Endothelial cell of umbilical vein (primary cell): Measurements from ENCODE around the gene PLD1. TPM values are rescaled to one million over a fixed set of nuclear protein-coding genes. Genes with fewer than 3 reads are reported as not detected.

Experiments used
- BruUV-seq: library from RNA; stranded (reverse); fragments of 400-500 nt; replicated peaks from 2 replicates; lab custom pipeline; 2021; lab: Mats Ljungman, UMichigan
- CTCF ChIA-PET: fragments of 300-600, 350-600 bp; sonication (Branson Sonifier 250); formaldehyde crosslinking; loops from one replicate; lab custom pipeline; 2021; ENCODE audit warnings: antibody characterized with exemption, inconsistent platforms; lab: Charles Lee
- POLR2A ChIA-PET: fragments of 300-600, 350-600 bp; sonication (Branson Sonifier 250); formaldehyde crosslinking; loops from one replicate; lab custom pipeline; 2021; ENCODE audit warnings: antibody characterized with exemption, inconsistent platforms; lab: Charles Lee
- DNase-seq: peaks from one replicate; pipeline ENCODE4 v3.0.0-alpha.2; 2011; ENCODE audit warnings: low read depth, low spot score
- FAIRE-seq: peaks from 2 replicates; lab custom pipeline; 2011; peaks lifted over from hg19 to GRCh38; lab: Jason Lieb, UNC
- H2AFZ ChIP-seq: 2 replicates; pipeline ENCODE4 v1.6.0; 2012; ENCODE audit warnings: low read depth, low read length, control low read depth, inconsistent platforms
- H3K27ac ChIP-seq: 2 replicates; pipeline ENCODE4 v1.5.1; 2011; ENCODE audit warnings: low read depth, mild to moderate bottlenecking, control low read depth, low read length, moderate library complexity; ENCODE audit not compliant: insufficient read depth
- H3K27me3 ChIP-seq, 2 experiments: 2 replicates each; pipeline versions ENCODE4 v1.6.0 to v1.6.1; 2011; ENCODE audit warnings: low read length in 2 of 2, mixed read lengths in 1 of 2; ENCODE audit not compliant: control insufficient read depth in 2 of 2, insufficient read depth in 2 of 2
- H3K36me3 ChIP-seq, 2 experiments: 2 replicates in 1 of 2; 3 replicates in 1 of 2; pipeline ENCODE4 v1.5.1; 2011; ENCODE audit warnings: low read length in 2 of 2, mild to moderate bottlenecking in 1 of 2, moderate library complexity in 1 of 2; ENCODE audit not compliant: control insufficient read depth in 2 of 2, insufficient read depth in 2 of 2; ENCODE audit errors: extremely low read depth in 1 of 2
- H3K4me1 ChIP-seq: 3 replicates; pipeline ENCODE4 v1.5.1; 2011; ENCODE audit warnings: mild to moderate bottlenecking, low read length; ENCODE audit not compliant: control insufficient read depth, insufficient read depth; ENCODE audit errors: extremely low read depth
- H3K4me2 ChIP-seq: 2 replicates; pipeline ENCODE4 v1.6.1; 2011; ENCODE audit warnings: low read length, control low read depth, mixed read lengths; ENCODE audit not compliant: insufficient read depth
- H3K4me3 ChIP-seq, 3 experiments: fragments of 200-600 bp in 1 of 3; sonication (generic), shearing (Covaris generic) in 1 of 3; replicated peaks in 1 of 3; 2 replicates each; pipeline ENCODE4 v1.5.1; 2011 to 2016; ENCODE audit warnings: control low read depth in 3 of 3, low read length in 3 of 3, mild to moderate bottlenecking in 2 of 3, inconsistent platforms in 1 of 3, low read depth in 1 of 3, moderate library complexity in 1 of 3; ENCODE audit not compliant: insufficient read depth in 1 of 3
- H3K79me2 ChIP-seq: 2 replicates; pipeline ENCODE4 v1.6.0; 2012; ENCODE audit warnings: low read length, inconsistent platforms; ENCODE audit not compliant: control insufficient read depth, insufficient read depth
- H3K9ac ChIP-seq: replicated peaks from 2 replicates; pipeline ENCODE3; 2011; ENCODE audit warnings: low read length, control low read depth; ENCODE audit not compliant: insufficient read depth; ENCODE audit errors: extremely low read depth
- H3K9me1 ChIP-seq: replicated peaks from 3 replicates; pipeline ENCODE4 v1.6.0; 2011; ENCODE audit warnings: mild to moderate bottlenecking, low read length; ENCODE audit not compliant: control insufficient read depth, insufficient read depth; ENCODE audit errors: extremely low read depth
- H3K9me3 ChIP-seq: replicated peaks from 2 replicates; pipeline ENCODE4 v1.5.1; 2012; ENCODE audit warnings: low read length, inconsistent platforms; ENCODE audit not compliant: control insufficient read depth, insufficient read depth
- H4K20me1 ChIP-seq: replicated peaks from 2 replicates; pipeline ENCODE3; 2011; ENCODE audit warnings: mild to moderate bottlenecking, low read length; ENCODE audit not compliant: control insufficient read depth, insufficient read depth; ENCODE audit errors: extremely low read depth
- CTCF ChIP-seq, 2 donors: IDR thresholded peaks; 1 replicate in 1 of 2; 2 replicates in 1 of 2; pipeline ENCODE4 v1.5.1; 2011; ENCODE audit warnings: low read length in 2 of 2, mild to moderate bottlenecking in 2 of 2, moderate library complexity in 2 of 2, control low read depth in 1 of 2, inconsistent platforms in 1 of 2, low read depth in 1 of 2; ENCODE audit not compliant: insufficient read depth in 1 of 2; ENCODE audit errors: extremely low read depth in 1 of 2
- EZH2 ChIP-seq: IDR thresholded peaks from 2 replicates; pipeline ENCODE4 v1.6.1; 2012; ENCODE audit warnings: borderline replicate concordance, low read depth, mild to moderate bottlenecking, moderate library complexity, low read length, inconsistent platforms; ENCODE audit not compliant: severe bottlenecking
- FOS ChIP-seq: IDR thresholded peaks from 2 replicates; pipeline ENCODE4 v1.6.1; 2011; ENCODE audit warnings: mild to moderate bottlenecking, low read length, moderate library complexity, borderline replicate concordance; ENCODE audit not compliant: insufficient read depth
- GATA2 ChIP-seq: IDR thresholded peaks from 2 replicates; pipeline ENCODE4 v1.7.0; 2011; ENCODE audit warnings: low read depth, mild to moderate bottlenecking, moderate library complexity, mixed read lengths, low read length; ENCODE audit not compliant: insufficient read length, insufficient read depth
- JUN ChIP-seq: IDR thresholded peaks from 2 replicates; pipeline ENCODE4 v1.6.1; 2011; ENCODE audit warnings: borderline replicate concordance, low read depth; ENCODE audit not compliant: insufficient read length, insufficient read depth
- MAX ChIP-seq: IDR thresholded peaks from 2 replicates; pipeline ENCODE4 v1.6.1; 2011; ENCODE audit not compliant: insufficient read depth, insufficient read length
- MYC ChIP-seq: IDR thresholded peaks from one replicate; pipeline ENCODE4 v1.6.1; 2011; ENCODE audit warnings: mild to moderate bottlenecking, low read depth, low read length
- POLR2A ChIP-seq: IDR thresholded peaks from 2 replicates; pipeline ENCODE4 v1.6.1; 2012; ENCODE audit warnings: low read depth, mild to moderate bottlenecking, control low read depth, low read length
- POLR2AphosphoS5 ChIP-seq: IDR thresholded peaks from 2 replicates; pipeline ENCODE4 v1.6.1; 2012; ENCODE audit warnings: low read depth, mild to moderate bottlenecking, control low read depth, low read length, moderate library complexity; ENCODE audit not compliant: insufficient read depth
- dilution Hi-C: fragments of 300-500 bp; cut with MboI; formaldehyde crosslinking; loops from one replicate; pipeline ENCODE4 v1.15.0; 2019; ENCODE audit warnings: low sequenced_read_pairs; ENCODE audit not compliant: extremely low pct_ligation_motif_present
- intact Hi-C: fragments of 100-400 bp; cut with micrococcal nuclease; formaldehyde crosslinking; loops from one replicate; pipeline ENCODE4 v1.10.0; 2022
- polyA plus RNA-seq, 4 experiments: library from polyadenylated mRNA; depleted of rRNA in 3 of 4; stranded (reverse) in 3 of 4; unstranded in 1 of 4; fragments of >200 nt; gene quantifications; 2 replicates each; pipeline versions ENCODE4 v1.2.1 to v1.2.3, GENCODE V29; 2011 to 2012; ENCODE audit warnings: missing spikeins in 1 of 4
- total RNA-seq: library from RNA; stranded (reverse); gene quantifications from 2 replicates; pipeline ENCODE4 v1.2.3, GENCODE V29; 2021

Gene PLD1
- total and polyA plus RNA-seq, 2 donors (not counting 3 experiments of a cell fraction or from before 2014, with no cell fraction given): 42.0 to 108 TPM

GRCh38 chr3:171837698-171838097, 27.4 kb upstream of the PLD1 start:
- intact Hi-C loops (loop anchor here (1.0 kb wide), 2 partner anchors 26 to 37 kb away; no protein-coding TSS in a partner anchor), dilution Hi-C loops (no loop called here)
- H3K27ac ChIP-seq: peak overlapping the region; percentile 77
- no peak for DNase-seq
- H3K4me2 ChIP-seq: peak overlapping the region; percentile 64
- ChIA-PET POLR2A (interaction anchor here (1.2 kb wide), 1 partner anchor 24 kb away, joined by 5 read pairs; no protein-coding TSS in a partner anchor), CTCF (interaction anchor here (0.6 to 3.4 kb wide), 5 partner anchors 8 to 876 kb away, joined by 3 to 12 read pairs (median 4); no protein-coding TSS in a partner anchor)
- H3K9me1 ChIP-seq: no peaks in the 10 kb centered on the region
- TF ChIP-seq CTCF (IDR thresholded peaks at IDR 0.05; ENCODE audit: extremely low read depth in 1 of 2, insufficient read depth in 1 of 2, low read depth in 1 of 2, low read length in 2 of 2): no peak
- peak overlapping the region; percentile 70 for H3K9ac ChIP-seq
- H3K4me1 ChIP-seq: peaks cover 60% of the 10 kb centered on the region
- H2AFZ ChIP-seq: peak overlapping the region; percentile 81
- no peak overlapping the region for H3K4me3 ChIP-seq
- no peak for FAIRE-seq
- no peaks in the 10 kb centered on the region for H3K9me3 ChIP-seq
- H3K36me3 ChIP-seq: no peaks in the 10 kb centered on the region
- BruUV-seq: TSS peak; percentile 51
- H3K27me3 ChIP-seq: no peaks in the 10 kb centered on the region
- no peaks in the 10 kb centered on the region for H3K79me2 ChIP-seq
- no peaks in the 10 kb centered on the region for H4K20me1 ChIP-seq

- Histone ChIP-seq H4K20me1 (no peaks in the 10 kb centered on the region), H3K9me1 (no peaks in the 10 kb centered on the region), H3K36me3 (no peaks in the 10 kb centered on the region), H3K27ac (no peak overlapping the region), H3K4me2 (no peak overlapping the region), H3K4me1 (peaks cover 52% of the 10 kb centered on the region), H2AFZ (no peak overlapping the region), H3K9me3 (no peaks in the 10 kb centered on the region), H3K27me3 (no peaks in the 10 kb centered on the region), H3K4me3 (no peak overlapping the region), H3K79me2 (no peaks in the 10 kb centered on the region), H3K9ac (no peak overlapping the region)
- FAIRE-seq: no peak
- ChIA-PET POLR2A (no interaction called here), CTCF (no interaction called here)
- intact Hi-C loops: no loop called here
- DNase-seq: no peak
- TF ChIP-seq POLR2A (no peak), CTCF (IDR thresholded peaks at IDR 0.05; ENCODE audit: extremely low read depth in 1 of 2, insufficient read depth in 1 of 2, low read depth in 1 of 2, low read length in 2 of 2) (no peak), POLR2AphosphoS5 (no peak), FOS (no peak), MYC (no peak), GATA2 (no peak), EZH2 (no peak), JUN (no peak), MAX (no peak)
- dilution Hi-C loops: no loop called here
- BruUV-seq: no TSS peak
Measured at GRCh38 chr3:171836855-171837254, 26.6 kb upstream of the PLD1 start.
